A204.1 (cell line): ENCODE measurements around the gene ZNF91.
"Not testable (repeated sequence)": the region's sequence is repeated elsewhere in the genome, so short reads cannot be mapped to it uniquely, and the experiment has no call there.

Source experiments
- FAIRE-seq: peaks from 2 replicates; lab custom pipeline; 2012; peaks lifted over from hg19 to GRCh38; lab: Jason Lieb, UNC

ZNF91 gene

GRCh38 chr19:23395041-23395721, at the start of gene ZNF91:
ZNF91 (minus strand) TSS chr19:23395471; CDS start chr19:23395354, 117 bp downstream.
- peak; percentile 99 for FAIRE-seq

GRCh38 chr19:23440791-23441190, 45.5 kb upstream of the ZNF91 start:
- FAIRE-seq, result no peak

- FAIRE-seq, result no peak
These were observed 44.9 kb upstream of the ZNF91 start for GRCh38 chr19:23440207-23440606.

- FAIRE-seq, result no peak
These were observed 44.4 kb upstream of the ZNF91 start for GRCh38 chr19:23439623-23440022.

GRCh38 chr19:23437901-23438300, 42.6 kb upstream of the ZNF91 start:
- FAIRE-seq, result no peak

GRCh38 chr19:23436944-23437343, 41.7 kb upstream of the ZNF91 start:
- FAIRE-seq, result no peak

GRCh38 chr19:23436318-23436717, 41.0 kb upstream of the ZNF91 start:
- no peak for FAIRE-seq

- FAIRE-seq, result no peak
These were observed 25.6 kb upstream of the ZNF91 start for GRCh38 chr19:23420824-23421223.

- FAIRE-seq, result not testable (repeated sequence)
These were observed 24.0 kb upstream of the ZNF91 start for GRCh38 chr19:23419261-23419660.

GRCh38 chr19:23415561-23416191, 20.4 kb upstream of the ZNF91 start:
- peak; percentile 9 for FAIRE-seq

GRCh38 chr19:23415034-23415433, 19.8 kb upstream of the ZNF91 start:
- FAIRE-seq, result no peak

- no peak for FAIRE-seq
These were observed 14.9 kb upstream of the ZNF91 start for GRCh38 chr19:23410155-23410554.

GRCh38 chr19:23409392-23410048, 14.2 kb upstream of the ZNF91 start:
- no peak for FAIRE-seq

- no peak for FAIRE-seq
These were observed 12.4 kb upstream of the ZNF91 start for GRCh38 chr19:23407616-23408133.

- no peak for FAIRE-seq
These were observed 11.4 kb upstream of the ZNF91 start for GRCh38 chr19:23406721-23407120.

- no peak for FAIRE-seq
These were observed 10.8 kb upstream of the ZNF91 start for GRCh38 chr19:23406091-23406490.

GRCh38 chr19:23404676-23405075, 9.4 kb upstream of the ZNF91 start:
- FAIRE-seq, result no peak

- no peak for FAIRE-seq
These were observed 8.5 kb upstream of the ZNF91 start for GRCh38 chr19:23403581-23404324.

GRCh38 chr19:23403052-23403451, 7.8 kb upstream of the ZNF91 start:
- FAIRE-seq, result no peak

GRCh38 chr19:23402388-23402787, 7.1 kb upstream of the ZNF91 start:
- no peak for FAIRE-seq

- no peak for FAIRE-seq
These were observed 5.9 kb upstream of the ZNF91 start for GRCh38 chr19:23401086-23401610.

- FAIRE-seq, result no peak
These were observed 4.2 kb upstream of the ZNF91 start for GRCh38 chr19:23399443-23399842.
